Vagina (tissue), 2 donors: ENCODE data around the gene LITAF. TPM values are rescaled to one million over a fixed set of nuclear protein-coding genes. Genes with fewer than 3 reads are reported as not detected.

Experiments used
- DNase-seq, 2 donors: peaks; one replicate each; pipeline ENCODE4 v3.0.0-alpha.2; 2017; ENCODE audit errors: extremely low spot score in 2 of 2
- H3K27ac ChIP-seq: fragments of 200-600 bp; sonication (generic); one replicate; pipeline ENCODE4 v1.5.1; 2019
- H3K27me3 ChIP-seq: fragments of 200-600 bp; sonication (generic); one replicate; pipeline ENCODE4 v1.5.1; 2019
- H3K36me3 ChIP-seq, 2 donors: fragments of 200-600 bp; sonication (generic); one replicate each; pipeline ENCODE4 v1.5.1; 2017 to 2019
- H3K4me1 ChIP-seq: fragments of 200-600 bp; sonication (generic); one replicate; pipeline ENCODE4 v1.5.1; 2019
- H3K4me3 ChIP-seq, 2 donors: fragments of 200-600 bp; sonication (generic); 1 replicate in 1 of 2; 2 replicates in 1 of 2; pipeline ENCODE4 v1.5.1; 2016 to 2019
- H3K9me3 ChIP-seq: fragments of 200-600 bp; sonication (generic); one replicate; pipeline ENCODE4 v1.5.1; 2019
- CTCF ChIP-seq, 3 experiments: fragments of 450-650 bp in 2 of 3; fragments of 200-600 bp in 1 of 3; sonication (generic) in 1 of 3; IDR thresholded peaks; one replicate each; pipeline ENCODE4 v1.5.1; 2017 to 2019; ENCODE audit warnings: antibody characterized with exemption in 3 of 3, mild to moderate bottlenecking in 2 of 3, moderate library complexity in 2 of 3
- POLR2A ChIP-seq, 2 donors: fragments of 450-650 bp; IDR thresholded peaks; one replicate each; pipeline ENCODE4 v1.6.1; 2017; ENCODE audit warnings: antibody characterized with exemption in 2 of 2, mild to moderate bottlenecking in 2 of 2, moderate library complexity in 2 of 2
- POLR2AphosphoS5 ChIP-seq, 2 donors: sonication (generic); formaldehyde crosslinking; IDR thresholded peaks; one replicate each; pipeline ENCODE4 v1.9.0; 2017; ENCODE audit warnings: antibody characterized with exemption in 2 of 2, mild to moderate bottlenecking in 2 of 2, low read depth in 1 of 2; ENCODE audit not compliant: insufficient read depth in 1 of 2
- intact Hi-C: fragments of 100-400 bp; cut with DNase I; formaldehyde crosslinking; loops from one replicate; pipeline ENCODE4 v1.15.1; 2023
- total RNA-seq: library from RNA; depleted of rRNA; stranded (reverse); fragments of >200 nt; gene quantifications from one replicate; pipeline ENCODE4 v1.2.3, GENCODE V29; 2016

The LITAF gene
- total RNA-seq, 1 donor from 2014 or later: 111 TPM

- Histone ChIP-seq H3K4me3 (no peak overlapping the region), H3K36me3 (no peaks in the 10 kb centered on the region), H3K9me3 (no peaks in the 10 kb centered on the region), H3K27me3 (no peaks in the 10 kb centered on the region), H3K4me1 (peaks cover 26% of the 10 kb centered on the region), H3K27ac (peak overlapping the region; percentile 93)
- intact Hi-C loops: loop anchor here (5.0 kb wide), 1 partner anchor 52 kb away; no protein-coding TSS in a partner anchor
- no peak for DNase-seq
- TF ChIP-seq CTCF (IDR thresholded peaks at IDR 0.05): no peak
These were observed 47.6 kb upstream of the LITAF start for GRCh38 chr16:11634312-11634711.

GRCh38 chr16:11633113-11633512 lies 46.4 kb upstream of the LITAF start:
- no peaks in the 10 kb centered on the region for H3K36me3 ChIP-seq
- DNase-seq: no peak
- no peaks in the 10 kb centered on the region for H3K27me3 ChIP-seq
- peak overlapping the region; percentile 93 for H3K27ac ChIP-seq
- no peaks in the 10 kb centered on the region for H3K9me3 ChIP-seq
- no peak overlapping the region for H3K4me3 ChIP-seq
- no peak for TF ChIP-seq POLR2AphosphoS5 (IDR thresholded peaks at IDR 0.05; ENCODE audit: insufficient read depth in 1 of 2, low read depth in 1 of 2)
- no peak for TF ChIP-seq POLR2A (IDR thresholded peaks at IDR 0.05)
- no peak for TF ChIP-seq CTCF (IDR thresholded peaks at IDR 0.05)
- intact Hi-C loops: loop anchor here (5.0 kb wide), 1 partner anchor 51 kb away; no protein-coding TSS in a partner anchor
- H3K4me1 ChIP-seq: peaks cover 35% of the 10 kb centered on the region

GRCh38 chr16:11632455-11632939 lies 45.8 kb upstream of the LITAF start:
- DNase-seq: no peak
- no peaks in the 10 kb centered on the region for H3K27me3 ChIP-seq
- TF ChIP-seq CTCF (IDR thresholded peaks at IDR 0.05): no peak
- TF ChIP-seq POLR2A (IDR thresholded peaks at IDR 0.05): no peak
- peak; percentile 40 to 89 for TF ChIP-seq POLR2AphosphoS5 (IDR thresholded peaks at IDR 0.05; ENCODE audit: insufficient read depth in 1 of 2, low read depth in 1 of 2)
- intact Hi-C loops: loop anchor here (5.0 kb wide), 1 partner anchor 50 kb away; no protein-coding TSS in a partner anchor
- H3K4me1 ChIP-seq: peaks cover 37% of the 10 kb centered on the region
- H3K9me3 ChIP-seq: no peaks in the 10 kb centered on the region
- H3K27ac ChIP-seq: peak overlapping the region; percentile 93
- peak overlapping the region in 1 of 2 donors; percentile 3 for H3K4me3 ChIP-seq
- H3K36me3 ChIP-seq: no peaks in the 10 kb centered on the region

GRCh38 chr16:11631214-11631613 lies 44.5 kb upstream of the LITAF start:
- Histone ChIP-seq H3K36me3 (no peaks in the 10 kb centered on the region), H3K9me3 (no peaks in the 10 kb centered on the region), H3K4me1 (peaks cover 40% of the 10 kb centered on the region), H3K27ac (peak overlapping the region; percentile 93), H3K27me3 (no peaks in the 10 kb centered on the region), H3K4me3 (no peak overlapping the region)
- no peak for DNase-seq
- TF ChIP-seq CTCF (IDR thresholded peaks at IDR 0.05) (no peak), POLR2AphosphoS5 (IDR thresholded peaks at IDR 0.05; ENCODE audit: insufficient read depth in 1 of 2, low read depth in 1 of 2) (no peak), POLR2A (IDR thresholded peaks at IDR 0.05) (no peak)
- intact Hi-C loops: loop anchor here (5.0 kb wide), 1 partner anchor 49 kb away; no protein-coding TSS in a partner anchor

GRCh38 chr16:11630768-11631056 lies 44.0 kb upstream of the LITAF start:
- no peaks in the 10 kb centered on the region for H3K9me3 ChIP-seq
- peak overlapping the region; percentile 93 for H3K27ac ChIP-seq
- DNase-seq: no peak
- H3K4me3 ChIP-seq: no peak overlapping the region
- H3K4me1 ChIP-seq: peaks cover 40% of the 10 kb centered on the region
- H3K36me3 ChIP-seq: no peaks in the 10 kb centered on the region
- intact Hi-C loops: loop anchor here (5.0 kb wide), 1 partner anchor 48 kb away; no protein-coding TSS in a partner anchor
- no peaks in the 10 kb centered on the region for H3K27me3 ChIP-seq
- TF ChIP-seq POLR2AphosphoS5 (IDR thresholded peaks at IDR 0.05; ENCODE audit: insufficient read depth in 1 of 2, low read depth in 1 of 2) (no peak), CTCF (IDR thresholded peaks at IDR 0.05) (no peak)
